ENCODE data around the gene CCL3.
A peak's percentile ranks its signal among the peaks of the same experiment; 100 is the strongest.
"Not testable (repeated sequence)": the region's sequence is repeated elsewhere in the genome, so short reads cannot be mapped to it uniquely, and the experiment has no call there.

Gene CCL3

DNA sequence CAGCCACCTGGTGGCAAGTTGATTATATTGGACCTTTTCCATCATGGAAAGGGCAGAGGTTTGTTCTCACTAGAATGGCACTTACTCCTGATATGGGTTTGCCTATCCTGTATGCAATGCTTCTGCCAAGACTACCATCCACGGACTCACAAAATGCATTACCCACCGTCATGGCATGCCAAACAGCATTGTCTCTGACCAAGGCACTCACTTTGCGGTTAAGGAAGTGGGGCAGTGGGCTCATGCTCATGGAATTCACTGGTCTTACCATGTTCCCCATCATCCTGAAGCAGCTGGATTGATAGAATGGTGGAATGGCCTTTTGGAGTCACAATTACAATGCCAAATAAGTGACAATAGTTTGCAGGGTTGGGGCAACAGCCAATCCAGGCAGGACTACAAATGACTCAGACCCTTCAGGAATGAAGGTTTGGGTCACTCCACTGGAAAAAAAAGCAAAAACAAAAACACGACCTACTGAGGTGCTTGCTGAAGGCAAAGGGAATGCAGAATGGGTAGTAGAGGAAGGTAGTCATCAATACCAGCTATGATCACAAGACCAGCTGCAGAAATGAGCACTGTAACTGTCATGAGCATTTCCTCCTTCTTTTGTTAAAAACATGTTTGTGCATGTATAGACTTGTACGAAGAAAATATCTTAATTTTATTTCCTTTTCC, 25.2 kb upstream of the CCL3 start:
- DNase-seq = not testable (repeated sequence)

DNA sequence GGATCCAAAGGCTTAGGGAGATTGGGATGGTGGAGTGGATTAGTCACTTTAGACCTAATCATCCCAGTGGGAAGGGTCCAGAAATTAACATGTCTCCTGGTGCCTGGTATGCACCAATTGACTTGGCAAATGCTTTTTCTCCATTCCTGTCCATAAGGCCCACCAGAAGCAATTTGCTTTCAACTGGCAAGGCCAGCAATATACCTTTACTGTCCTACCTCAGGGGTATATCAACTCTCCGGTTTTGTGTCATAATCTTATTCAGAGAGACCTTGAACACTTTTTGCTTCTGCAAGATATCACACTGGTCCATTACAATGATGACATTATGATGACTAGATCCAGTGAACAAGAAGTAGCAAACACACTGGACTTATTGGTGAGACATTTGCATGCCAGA, 23.2 kb upstream of the CCL3 start:
- DNase-seq = not testable (repeated sequence)

DNA sequence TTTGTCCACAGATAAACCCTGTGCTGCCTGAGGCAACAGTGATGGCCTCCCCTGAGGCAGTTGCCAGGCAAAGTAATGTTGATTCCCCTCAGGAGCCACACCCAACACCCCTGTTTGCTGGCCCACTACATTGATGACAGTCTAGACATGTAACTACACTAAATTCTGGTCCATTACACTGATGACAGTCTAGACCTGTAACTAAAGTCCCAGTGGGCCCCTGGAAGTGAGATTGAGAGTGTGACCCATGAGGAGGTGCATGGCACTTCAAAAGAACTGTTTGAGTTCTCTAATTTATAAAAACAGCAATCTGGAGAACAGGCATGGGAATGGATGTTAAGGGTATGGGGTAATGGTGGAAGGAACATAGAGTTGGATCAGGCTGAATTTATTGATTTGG, 22.6 kb upstream of the CCL3 start:
- DNase-seq = no peak

DNA sequence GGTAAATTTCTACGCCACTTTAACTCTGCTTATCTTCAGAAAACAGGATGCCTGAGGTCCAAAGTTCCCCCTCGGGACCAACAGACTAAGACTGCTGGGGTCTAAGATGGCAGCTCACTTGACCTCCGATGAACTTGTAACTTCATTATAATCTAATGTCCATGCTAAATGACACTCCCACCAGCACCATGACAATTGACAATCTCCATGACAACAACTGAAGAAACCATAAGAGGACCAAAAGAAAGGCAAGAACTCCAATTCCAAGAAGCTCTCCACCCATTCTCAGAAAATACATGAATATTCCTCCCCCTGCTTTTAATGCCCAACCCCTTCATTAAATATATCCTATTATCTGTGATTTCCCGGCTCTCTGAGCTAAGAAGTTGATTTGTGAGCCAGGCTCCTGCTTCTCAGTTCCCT, 21.1 kb upstream of the CCL3 start:
- DNase-seq = no peak

DNA sequence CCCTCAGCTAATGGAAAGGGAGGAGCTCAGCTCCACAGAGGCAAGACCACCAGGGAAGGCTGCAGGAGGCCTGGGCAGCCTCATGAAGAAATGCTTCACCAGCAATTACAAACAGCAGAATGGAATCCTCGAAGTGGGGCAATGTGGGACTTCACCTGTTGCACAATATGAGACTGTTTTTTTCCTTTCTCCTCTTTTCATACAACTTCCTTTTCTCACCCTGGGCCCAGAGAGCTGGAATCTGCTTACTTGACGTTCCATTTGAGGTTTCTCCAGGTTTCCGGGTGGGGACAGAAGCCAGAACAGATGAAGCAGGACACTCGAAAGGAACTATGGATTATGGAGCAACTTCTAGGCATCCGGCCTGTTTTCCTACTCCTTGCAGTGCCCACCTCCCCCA, 18.3 kb upstream of the CCL3 start:
- not testable (repeated sequence) for DNase-seq

DNA sequence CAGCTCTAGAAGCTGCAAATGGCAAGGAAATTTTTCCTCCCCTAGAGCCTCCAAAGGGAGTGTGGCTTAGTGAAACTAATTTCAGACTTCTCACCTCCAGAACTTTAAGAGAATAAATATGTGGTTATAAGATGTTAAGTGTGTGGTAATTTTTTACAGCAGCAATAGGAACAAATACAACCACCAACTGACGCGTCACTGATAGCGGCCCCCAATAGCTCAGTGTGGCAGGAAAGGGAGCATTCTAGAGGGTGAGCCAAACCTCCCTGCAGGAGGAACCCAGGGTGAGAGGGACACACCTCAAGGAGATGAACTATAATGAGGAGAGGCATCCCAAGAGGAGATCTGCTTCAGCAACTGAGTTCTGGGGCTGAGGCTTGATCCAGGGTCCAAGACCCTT, 17.7 kb upstream of the CCL3 start:
- no peak for DNase-seq

DNA sequence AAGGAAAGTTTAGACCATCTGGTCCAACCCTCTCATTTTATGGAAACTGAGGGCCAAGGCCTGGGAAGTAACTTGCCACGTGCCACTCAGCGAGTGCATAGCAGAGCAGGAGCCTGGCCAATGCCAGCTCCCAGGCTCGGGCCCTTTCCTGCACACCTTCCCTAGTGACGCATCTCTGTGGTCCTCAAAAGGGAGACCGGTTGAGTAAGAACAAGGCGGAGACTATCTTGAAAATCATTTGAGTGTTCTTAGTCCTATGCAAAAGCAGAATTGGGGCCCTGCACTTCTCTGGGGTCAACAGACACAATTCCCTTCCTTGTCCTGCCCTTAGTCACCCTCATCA, 16.5 kb upstream of the CCL3 start:
- DNase-seq = no peak

DNA sequence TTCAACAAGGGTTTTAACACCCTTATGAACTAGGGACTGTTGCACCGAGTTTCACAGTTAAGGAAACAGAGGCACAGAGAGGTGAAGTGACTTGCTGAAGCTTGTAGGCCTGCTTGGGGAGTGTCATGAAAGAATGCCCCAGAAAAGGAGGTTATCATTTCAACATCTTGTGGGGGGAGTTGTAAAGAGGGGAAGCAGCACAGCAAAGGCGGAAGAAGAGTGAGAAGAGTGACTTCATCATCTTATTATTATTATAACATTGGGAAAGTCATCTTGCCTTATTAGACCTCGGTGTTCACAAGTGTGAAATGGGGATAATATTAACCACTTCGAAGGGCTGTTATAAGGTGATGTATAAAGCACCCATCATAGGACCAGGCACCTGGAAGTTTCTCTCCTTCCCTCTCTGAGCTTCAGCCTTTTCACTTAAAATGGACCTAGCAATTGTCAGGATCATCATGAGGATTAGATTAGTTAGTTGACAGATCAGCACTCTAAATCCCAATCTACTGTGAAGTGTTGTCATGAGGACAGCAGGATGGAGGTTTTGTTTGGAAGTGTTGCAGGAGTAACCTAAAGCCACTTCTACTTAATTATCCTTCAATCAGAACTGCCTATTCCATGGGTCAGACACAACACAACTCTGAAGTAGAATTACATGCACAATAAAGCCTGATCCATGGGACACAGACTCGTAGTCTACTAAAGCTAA, 16.0 kb upstream of the CCL3 start:
- no peak for DNase-seq

DNA sequence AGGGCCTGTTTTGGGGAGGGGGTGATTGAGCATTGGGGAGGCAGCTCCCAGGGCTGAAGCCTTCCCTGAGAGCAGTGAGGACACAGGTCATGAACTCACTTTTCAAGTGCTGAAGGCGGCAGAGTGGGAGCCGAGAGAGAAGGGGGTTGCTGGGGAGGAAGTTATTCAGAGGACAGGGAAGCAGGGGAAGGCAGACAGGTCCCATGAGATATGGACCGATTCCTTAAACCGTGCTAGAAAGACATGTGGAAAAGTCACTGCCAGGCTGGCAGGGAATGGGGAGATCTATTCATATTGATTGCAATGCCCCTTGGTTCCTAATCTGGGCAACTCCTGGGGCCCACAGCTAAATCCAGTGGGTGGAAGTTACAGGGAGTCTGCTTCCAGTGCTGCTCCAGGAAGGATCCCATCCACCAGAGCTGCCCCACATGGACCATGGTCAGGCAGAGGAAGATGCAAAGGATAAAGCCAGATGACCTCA, 14.8 kb upstream of the CCL3 start:
- no peak for DNase-seq

DNA sequence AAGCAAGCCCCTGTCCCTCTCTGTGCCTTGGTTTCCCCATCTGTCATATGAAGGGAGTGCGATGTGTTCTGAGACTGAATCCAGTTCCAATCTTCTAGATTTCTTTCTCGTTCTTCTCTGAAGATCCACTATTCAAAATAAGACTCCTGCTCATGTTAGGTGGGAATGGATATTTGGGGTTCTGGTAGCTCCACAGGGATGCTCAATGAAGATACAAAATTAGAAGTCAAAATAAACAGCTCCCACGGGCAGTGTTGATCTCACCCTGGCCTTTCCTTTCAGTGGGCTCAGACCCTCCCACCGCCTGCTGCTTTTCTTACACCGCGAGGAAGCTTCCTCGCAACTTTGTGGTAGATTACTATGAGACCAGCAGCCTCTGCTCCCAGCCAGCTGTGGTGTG, 14.3 kb upstream of the CCL3 start:
- not testable (repeated sequence) for DNase-seq

DNA sequence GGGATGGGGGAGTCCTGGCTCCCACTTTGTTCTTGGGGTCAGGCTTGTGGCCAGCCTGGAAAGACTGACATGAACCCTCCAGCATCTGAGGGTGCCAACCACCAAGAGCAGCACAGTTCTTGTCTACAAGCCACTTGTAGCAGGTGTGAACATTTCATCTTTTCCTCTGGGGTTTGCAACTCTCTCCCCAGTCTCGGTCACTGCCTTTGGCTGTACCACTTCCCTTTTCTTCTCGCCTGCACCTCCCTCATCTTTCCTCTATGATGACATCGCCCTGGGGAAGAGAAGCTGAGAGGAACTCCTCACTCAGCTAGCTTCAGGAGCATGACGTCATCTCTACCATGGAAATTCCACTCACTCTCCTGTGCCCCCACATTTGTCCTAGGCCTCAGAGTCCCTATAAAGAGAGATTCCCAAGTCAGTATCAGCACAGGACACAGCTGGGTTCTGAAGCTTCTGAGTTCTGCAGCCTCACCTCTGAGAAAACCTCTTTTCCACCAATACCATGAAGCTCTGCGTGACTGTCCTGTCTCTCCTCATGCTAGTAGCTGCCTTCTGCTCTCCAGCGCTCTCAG, 13.5 kb upstream of the CCL3 start, which contains the start of gene CCL4:
TSS of gene CCL4 (plus strand) at position 427 of the 575 bp plus-strand sequence. CDS start at position 506, 79 bp downstream.
- peak; percentile 12 for DNase-seq

DNA sequence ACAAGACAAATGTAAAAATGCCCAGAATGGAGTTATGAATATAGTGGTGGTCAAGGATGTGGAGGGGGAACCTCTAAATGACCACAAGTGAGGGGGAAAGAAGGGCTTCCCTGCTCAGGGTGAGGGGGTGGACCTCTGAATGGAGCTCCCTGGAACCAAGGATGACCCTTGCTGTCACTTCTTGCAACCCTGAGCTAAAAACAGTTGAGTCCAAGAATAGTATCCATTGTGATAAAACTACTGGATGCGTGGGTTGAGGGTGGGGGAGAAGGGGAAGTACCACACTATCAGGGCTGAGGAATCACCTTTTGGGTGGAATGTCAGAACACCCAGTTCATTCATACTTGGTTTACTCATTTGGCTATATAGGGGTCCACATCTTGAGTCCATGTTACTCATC, 9.1 kb upstream of the CCL3 start:
- not testable (repeated sequence) for DNase-seq

DNA sequence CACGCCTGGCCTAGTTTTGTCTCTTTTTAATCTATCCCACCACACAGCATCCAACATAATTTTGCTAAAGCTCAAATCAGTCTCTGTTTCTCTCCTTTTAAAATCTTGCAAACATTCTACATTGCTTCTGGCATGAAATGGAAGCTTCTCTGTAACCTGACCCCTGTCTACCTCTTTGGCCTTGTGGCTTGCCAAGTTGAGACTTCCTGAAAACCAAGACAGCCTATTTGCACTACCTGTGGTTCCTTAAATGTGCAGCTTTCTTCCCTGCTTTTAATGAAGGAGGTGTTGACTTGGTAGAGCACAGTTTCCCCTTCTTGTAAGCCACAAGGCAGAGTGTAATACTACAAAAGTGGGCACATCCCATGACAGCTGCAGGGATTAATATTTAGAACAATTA, 6.0 kb upstream of the CCL3 start:
- DNase-seq = no peak

DNA sequence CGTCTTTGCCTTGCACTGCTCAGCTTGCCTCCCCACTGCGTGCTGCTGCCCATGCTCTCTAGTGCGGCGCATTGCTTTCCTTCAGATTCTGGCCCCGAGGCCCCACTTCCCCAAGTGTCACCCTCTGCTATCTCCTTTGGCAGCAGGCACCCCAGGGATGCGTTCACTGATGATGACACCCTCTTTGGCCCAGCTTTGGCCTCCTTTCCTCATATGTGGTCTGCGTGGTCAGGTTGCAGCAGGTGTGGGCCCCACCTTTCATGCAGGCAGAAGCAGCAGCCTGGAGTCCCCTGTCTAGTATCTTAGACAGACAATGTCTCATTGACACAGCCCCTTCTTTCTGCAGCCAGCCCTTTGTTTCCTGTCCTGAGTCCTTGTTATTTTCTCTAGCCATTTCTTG, 4.8 kb upstream of the CCL3 start:
- no peak for DNase-seq

DNA sequence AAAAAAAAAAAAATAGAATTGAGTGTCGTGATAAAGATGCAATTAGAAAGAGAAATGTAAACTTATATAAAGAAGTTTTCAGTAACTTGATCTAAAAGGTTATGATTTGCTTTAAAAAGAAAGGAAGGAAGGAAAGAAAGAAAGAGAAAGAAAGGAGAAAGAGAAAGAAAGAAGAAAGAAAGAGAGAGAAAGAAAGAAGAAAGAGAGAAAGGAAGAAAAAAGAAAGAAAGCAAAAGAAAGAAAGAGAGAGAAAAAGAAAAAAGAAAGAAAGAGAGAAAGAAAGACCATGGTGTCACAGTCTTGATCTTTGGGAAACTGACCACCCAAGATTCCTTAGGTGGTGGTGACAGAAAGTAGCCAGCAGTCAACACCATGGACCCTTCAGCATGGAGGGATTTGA, 4.3 kb upstream of the CCL3 start:
- DNase-seq = no peak

DNA sequence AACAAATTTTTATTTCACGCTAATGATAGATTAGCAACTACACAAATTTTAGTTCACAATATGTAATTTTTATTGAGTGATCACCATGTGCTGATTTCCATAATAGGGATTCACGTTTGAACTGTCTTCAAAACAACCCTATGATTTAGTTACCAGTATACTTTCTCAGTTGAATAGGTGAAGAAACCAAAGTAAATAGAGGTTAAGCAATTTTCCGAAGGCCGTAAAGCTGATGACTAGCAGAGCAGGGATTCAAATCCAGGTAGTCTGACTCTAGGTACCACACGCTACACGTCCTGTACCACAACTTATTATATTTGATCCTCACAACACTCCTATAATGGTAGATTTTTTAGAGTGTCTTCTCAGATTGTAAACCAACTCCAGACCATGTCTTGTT, 2.8 kb upstream of the CCL3 start:
- not testable (repeated sequence) for DNase-seq

DNA sequence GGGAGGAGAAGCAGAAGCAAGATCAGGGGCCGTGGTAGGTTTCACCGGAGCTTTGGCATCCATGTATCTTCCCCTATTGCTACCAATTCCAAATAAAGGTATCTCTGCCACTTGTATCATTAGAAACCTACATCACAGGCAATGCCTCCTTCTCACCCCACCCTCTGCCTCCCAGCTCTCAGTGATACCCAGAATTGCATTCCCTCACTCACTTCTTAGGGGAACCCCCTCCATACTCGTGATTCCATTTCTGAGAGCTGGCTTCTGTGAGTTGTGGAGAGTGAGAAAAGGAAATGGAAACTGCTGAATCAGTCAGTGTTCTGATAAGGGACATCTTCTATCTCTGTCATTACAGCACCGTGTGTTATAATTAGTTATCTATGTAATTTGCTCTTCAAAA, 2.3 kb upstream of the CCL3 start:
- peak; percentile 64 for DNase-seq

DNA sequence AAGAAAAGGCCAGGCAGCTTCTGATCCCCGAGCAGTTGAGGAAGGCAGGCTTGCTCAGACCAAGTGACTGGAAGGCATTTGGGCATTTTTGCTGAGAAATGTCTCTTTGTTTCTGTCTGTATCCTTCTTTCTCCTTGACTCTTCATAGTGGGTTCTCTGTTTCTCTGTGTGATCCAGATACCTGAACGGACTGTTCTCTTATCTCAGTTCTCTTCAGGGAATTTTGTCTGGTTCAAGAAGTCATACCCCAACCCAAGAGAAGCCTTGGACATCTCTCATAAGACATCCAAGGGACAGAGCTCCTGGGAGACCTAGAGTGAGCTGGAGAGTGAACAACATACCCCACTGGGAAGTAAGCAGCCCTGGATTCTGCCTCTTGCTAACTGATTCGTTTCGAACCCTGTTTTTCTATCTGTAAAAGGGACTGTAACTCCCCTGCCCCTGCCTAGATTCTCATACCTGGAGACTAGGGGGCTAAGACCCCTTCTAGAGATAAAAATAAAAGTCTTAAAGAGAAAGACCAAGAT, 541 bp downstream of the CCL3 start:
- no peak for DNase-seq

DNA sequence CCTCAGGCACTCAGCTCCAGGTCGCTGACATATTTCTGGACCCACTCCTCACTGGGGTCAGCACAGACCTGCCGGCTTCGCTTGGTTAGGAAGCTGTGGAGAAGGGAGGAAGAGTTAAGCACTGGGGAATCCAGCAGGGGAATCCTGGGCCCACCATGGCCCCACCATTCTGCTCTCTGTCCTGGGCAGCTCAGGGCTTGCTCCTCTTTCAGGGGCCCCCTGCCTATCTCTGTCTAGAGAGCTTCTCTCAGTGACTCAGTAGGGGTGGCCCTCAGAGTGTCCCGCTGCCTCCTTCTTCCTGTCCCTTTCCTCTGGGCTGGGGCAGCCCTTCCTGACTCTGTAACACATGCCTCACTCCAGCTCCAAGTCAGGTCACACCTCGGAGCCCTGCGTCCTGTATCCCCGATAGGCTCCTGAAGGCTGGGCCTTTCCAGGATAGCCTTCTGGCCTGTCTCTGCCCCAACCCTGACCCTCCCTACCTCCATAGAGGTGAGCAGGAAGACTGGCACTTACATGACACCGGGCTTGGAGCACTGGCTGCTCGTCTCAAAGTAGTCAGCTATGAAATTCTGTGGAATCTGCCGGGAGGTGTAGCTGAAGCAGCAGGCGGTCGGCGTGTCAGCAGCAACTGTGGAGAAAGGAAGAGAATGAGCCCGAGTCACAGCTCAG, 1.1 kb downstream of the CCL3 start:
- no peak for DNase-seq

DNA sequence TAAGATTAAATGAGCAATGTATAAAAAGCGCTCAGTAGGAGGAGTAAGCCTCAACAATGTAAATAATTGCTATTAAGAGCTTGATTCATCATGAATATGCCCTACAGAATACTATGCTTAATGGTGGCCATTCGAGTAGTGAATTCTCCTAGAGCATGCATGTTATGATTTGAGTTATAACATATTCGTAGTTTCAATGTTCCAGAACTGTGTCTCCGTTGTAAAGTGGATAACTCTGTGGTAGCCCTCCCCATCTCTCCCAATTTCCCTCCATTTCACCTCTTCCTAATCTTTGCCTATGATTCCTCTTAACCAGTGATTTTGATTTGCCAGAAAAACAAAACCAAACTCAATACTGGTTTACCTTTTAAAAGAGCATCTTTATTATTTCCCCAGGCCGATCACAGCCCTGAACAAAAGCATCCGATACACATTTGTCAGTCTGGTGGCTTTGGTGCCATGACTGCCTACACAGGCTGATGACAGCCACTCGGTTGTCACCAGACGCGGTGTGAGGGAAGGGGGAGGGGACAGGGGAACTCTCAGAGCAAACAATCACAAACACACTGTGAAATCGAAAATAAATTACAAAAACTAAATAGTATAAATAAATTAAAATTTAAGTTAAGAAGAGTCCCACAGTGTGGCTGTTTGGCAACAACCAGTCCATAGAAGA, 1.9 kb downstream of the CCL3 start:
- not testable (repeated sequence) for DNase-seq

DNA sequence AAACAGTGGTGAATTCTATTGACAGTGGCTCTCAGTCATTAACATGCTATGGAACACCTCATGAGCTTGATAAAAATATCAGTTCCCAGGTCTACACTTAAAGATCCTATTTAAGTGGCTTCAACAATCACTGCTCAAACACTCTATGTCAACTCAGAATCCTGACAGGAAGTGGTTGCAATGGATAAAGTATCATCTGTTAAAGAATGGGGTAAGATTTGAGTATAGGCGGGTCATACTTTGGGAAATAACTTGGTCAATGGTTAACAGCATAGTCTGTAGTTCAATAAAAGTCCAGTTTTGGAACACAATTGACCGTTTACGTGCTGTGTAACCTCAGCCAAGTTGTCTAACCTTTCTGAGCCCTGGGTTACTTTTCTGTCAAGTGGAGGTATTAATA, 2.5 kb downstream of the CCL3 start:
- DNase-seq = not testable (repeated sequence)

DNA sequence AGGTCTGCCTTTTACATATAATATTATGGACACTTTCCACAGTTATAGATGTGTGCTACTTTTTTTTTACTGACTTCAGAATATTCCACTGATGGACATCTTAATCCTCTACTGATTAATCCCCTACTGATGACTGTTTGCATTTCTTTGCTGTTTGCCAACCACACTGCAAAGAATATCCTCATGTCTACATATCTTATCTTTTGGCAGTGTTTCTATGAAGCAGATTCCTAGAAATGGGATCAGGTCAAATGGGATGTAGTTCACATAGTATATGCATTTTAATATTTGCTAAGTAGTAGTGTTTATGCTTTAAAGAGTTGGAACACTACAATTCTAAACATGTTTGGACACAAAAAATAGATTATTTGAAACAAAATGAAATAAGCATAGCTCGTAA, 3.2 kb downstream of the CCL3 start:
- no peak for DNase-seq

DNA sequence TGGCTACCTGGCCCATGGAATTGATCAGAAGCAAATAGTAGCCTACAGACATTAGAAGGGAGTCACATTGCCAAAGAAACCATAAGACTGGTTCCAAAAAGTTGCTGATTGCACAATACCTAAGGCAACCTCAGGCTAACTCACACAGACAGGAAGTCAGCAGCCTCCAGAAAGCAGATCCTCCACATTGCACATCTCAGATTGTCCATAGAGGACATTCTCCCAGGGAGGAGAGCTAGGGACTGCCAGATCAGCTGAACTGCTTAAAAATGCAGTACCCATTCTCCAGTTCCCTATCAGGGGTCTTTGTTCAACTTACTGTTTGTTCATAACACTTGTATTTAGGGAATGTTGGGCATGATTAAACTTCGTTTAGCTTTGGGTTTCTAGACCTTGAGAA, 4.2 kb downstream of the CCL3 start:
- no peak for DNase-seq
